IMR-90 (cell line): ENCODE measurements around the gene ADAP1. TPM values are rescaled to one million over a fixed set of nuclear protein-coding genes. Genes with fewer than 3 reads are reported as not detected.

Source experiments
- ATAC-seq: fragments of 200-7000 bp; cut with Tn5 transposase; 2 replicates; pipeline ENCODE4 v1.9.1; 2020; ENCODE audit warnings: low read depth, mild to moderate bottlenecking, moderate library complexity
- BruUV-seq: library from RNA; stranded (reverse); fragments of 400-500 nt; replicated peaks from 2 replicates; lab custom pipeline; 2021; lab: Mats Ljungman, UMichigan
- CTCF ChIA-PET: fragments of 300-600 bp; formaldehyde crosslinking; extraction: SDS; loops from one replicate; lab custom pipeline; 2021; ENCODE audit warnings: antibody characterized with exemption; lab: Yijun Ruan, JAX
- POLR2A ChIA-PET: fragments of 300-600 bp; sonication (Branson Sonifier 250); formaldehyde crosslinking; loops from one replicate; lab custom pipeline; 2022; ENCODE audit warnings: antibody characterized with exemption; ENCODE audit not compliant: unreplicated experiment; lab: Charles Lee
- DNase-seq: peaks from one replicate; pipeline ENCODE4 v3.0.0; 2013
- H2AFZ ChIP-seq: replicated peaks from 2 replicates; pipeline ENCODE3; 2013; ENCODE audit warnings: low read length, mild to moderate bottlenecking; ENCODE audit not compliant: poor library complexity
- H2AK5ac ChIP-seq: 2 replicates; pipeline ENCODE4 v1.6.1; 2013; ENCODE audit warnings: low read depth, low read length, inconsistent platforms
- H2AK9ac ChIP-seq: replicated peaks from 2 replicates; pipeline ENCODE3; 2013; ENCODE audit warnings: mild to moderate bottlenecking, low read depth, low read length, moderate library complexity; ENCODE audit not compliant: poor library complexity
- H2BK120ac ChIP-seq: 2 replicates; pipeline ENCODE4 v1.6.1; 2013; ENCODE audit warnings: low read depth, low read length, inconsistent platforms
- H2BK15ac ChIP-seq: 3 replicates; pipeline ENCODE4 v1.6.1; 2013; ENCODE audit warnings: low read depth, low read length, inconsistent platforms
- H2BK20ac ChIP-seq: 2 replicates; pipeline ENCODE4 v1.6.1; 2013; ENCODE audit warnings: low read depth, mild to moderate bottlenecking, inconsistent platforms, low read length, moderate library complexity
- H2BK5ac ChIP-seq: 2 replicates; pipeline ENCODE4 v1.6.1; 2013; ENCODE audit warnings: mild to moderate bottlenecking, low read depth, low read length, inconsistent platforms; ENCODE audit not compliant: poor library complexity, severe bottlenecking
- H3K14ac ChIP-seq: replicated peaks from 2 replicates; pipeline ENCODE4 v1.6.1; 2013; ENCODE audit warnings: low read depth, low read length, inconsistent platforms
- H3K18ac ChIP-seq: 2 replicates; pipeline ENCODE4 v1.6.1; 2013; ENCODE audit warnings: low read depth, low read length, control low read depth
- H3K23ac ChIP-seq: 2 replicates; pipeline ENCODE4 v1.6.1; 2013; ENCODE audit warnings: low read depth, low read length, inconsistent platforms
- H3K27ac ChIP-seq: 2 replicates; pipeline ENCODE4 v1.5.1; 2013; ENCODE audit warnings: mild to moderate bottlenecking, control low read depth, low read length; ENCODE audit not compliant: insufficient read depth
- H3K27me3 ChIP-seq: 2 replicates; pipeline ENCODE4 v1.6.1; 2013; ENCODE audit warnings: low read length; ENCODE audit not compliant: control insufficient read depth, insufficient read depth
- H3K36me3 ChIP-seq: 2 replicates; pipeline ENCODE4 v1.6.1; 2013; ENCODE audit warnings: low read length, mixed read lengths; ENCODE audit not compliant: control insufficient read depth, insufficient read depth
- H3K4ac ChIP-seq: 2 replicates; pipeline ENCODE4 v1.6.1; 2013; ENCODE audit warnings: low read depth, low read length, inconsistent platforms
- H3K4me1 ChIP-seq: 2 replicates; pipeline ENCODE4 v1.6.1; 2013; ENCODE audit warnings: low read length, mixed read lengths; ENCODE audit not compliant: control insufficient read depth, insufficient read depth
- H3K4me2 ChIP-seq: 2 replicates; pipeline ENCODE4 v1.6.1; 2013; ENCODE audit warnings: low read depth, mild to moderate bottlenecking, control low read depth, low read length, moderate library complexity
- H3K4me3 ChIP-seq: 2 replicates; pipeline ENCODE4 v1.5.1; 2013; ENCODE audit warnings: low read depth, mild to moderate bottlenecking, control low read depth, low read length, moderate library complexity; ENCODE audit not compliant: insufficient read depth
- H3K56ac ChIP-seq: 2 replicates; pipeline ENCODE4 v1.6.1; 2013; ENCODE audit warnings: low read length, inconsistent platforms; ENCODE audit not compliant: insufficient read depth; ENCODE audit errors: extremely low read depth
- H3K79me1 ChIP-seq, 2 experiments: 2 replicates each; pipeline ENCODE4 v1.6.1; 2013; ENCODE audit warnings: low read length in 2 of 2, inconsistent platforms in 1 of 2, low read depth in 1 of 2
- H3K9ac ChIP-seq: 2 replicates; pipeline ENCODE4 v1.6.1; 2013; ENCODE audit warnings: low read depth, low read length, control low read depth
- H3K9me1 ChIP-seq: 2 replicates; pipeline ENCODE4 v1.6.1; 2013; ENCODE audit warnings: low read length, inconsistent platforms; ENCODE audit not compliant: insufficient read depth
- H3K9me3 ChIP-seq: 2 replicates; pipeline ENCODE4 v1.6.1; 2013; ENCODE audit warnings: low read length; ENCODE audit not compliant: control insufficient read depth, insufficient read depth
- H4K20me1 ChIP-seq: 2 replicates; pipeline ENCODE4 v1.6.1; 2013; ENCODE audit warnings: low read length, inconsistent platforms; ENCODE audit not compliant: insufficient read depth
- H4K5ac ChIP-seq: 2 replicates; pipeline ENCODE4 v1.6.1; 2013; ENCODE audit warnings: mild to moderate bottlenecking, low read depth, low read length, control low read depth
- H4K8ac ChIP-seq, 2 experiments: 2 replicates each; pipeline ENCODE4 v1.6.1; 2013; ENCODE audit warnings: low read depth in 2 of 2, low read length in 2 of 2, control low read depth in 1 of 2, inconsistent platforms in 1 of 2
- H4K91ac ChIP-seq: 2 replicates; pipeline ENCODE4 v1.6.1; 2013; ENCODE audit warnings: low read depth, low read length, inconsistent platforms; ENCODE audit not compliant: insufficient read depth
- CTCF ChIP-seq: conservative IDR thresholded peaks from 2 replicates; pipeline ENCODE4 v1.5.1; 2012; ENCODE audit warnings: mild to moderate bottlenecking, low read depth, low read length, improper control_type of control experiment
- MAFK ChIP-seq: IDR thresholded peaks from 2 replicates; pipeline ENCODE4 v1.6.1; 2012; ENCODE audit warnings: low read depth, low read length, improper control_type of control experiment
- WGBS, 2 experiments: methylation state at CpG; one replicate each; pipeline versions ENCODE4 v1.1.5 to v1.1.7; 2013; ENCODE audit warnings: missing lambda C conversion rate in 2 of 2; ENCODE audit not compliant: insufficient read length in 1 of 2; ENCODE audit errors: extremely low coverage in 2 of 2; 5-methylcytosine and 5-hydroxymethylcytosine counted together
- dilution Hi-C: fragments of 300-500 bp; cut with HindIII; formaldehyde crosslinking; loops from one replicate; pipeline ENCODE4 v1.14.3; 2018; ENCODE audit warnings: low sequenced_read_pairs; ENCODE audit not compliant: unreplicated experiment
- in situ Hi-C: fragments of 300-500 bp; cut with MboI; formaldehyde crosslinking; loops from 3 replicates; pipeline ENCODE4 v1.14.3; 2019; ENCODE audit warnings: low sequenced_read_pairs, inconsistent platforms, mixed read lengths
- intact Hi-C: fragments of 100-400 bp; cut with micrococcal nuclease; formaldehyde crosslinking; loops from 2 replicates; pipeline ENCODE4 v1.10.0; 2022
- polyA plus RNA-seq, 3 experiments: library from polyadenylated mRNA; depleted of rRNA; stranded (reverse); fragments of >200 nt; gene quantifications; 2 replicates each; pipeline ENCODE4 v1.2.3, GENCODE V29; 2012; ENCODE audit warnings: low replicate concordance in 1 of 3
- total RNA-seq: library from RNA; depleted of rRNA; stranded (reverse); fragments of >200 nt; gene quantifications from 2 replicates; pipeline ENCODE4 v1.2.3, GENCODE V29; 2012

The ADAP1 gene
- total and polyA plus RNA-seq, 2 of the 4 experiments (the other 2 are of a cell fraction) = 1.4 to 2.0 TPM

DNA sequence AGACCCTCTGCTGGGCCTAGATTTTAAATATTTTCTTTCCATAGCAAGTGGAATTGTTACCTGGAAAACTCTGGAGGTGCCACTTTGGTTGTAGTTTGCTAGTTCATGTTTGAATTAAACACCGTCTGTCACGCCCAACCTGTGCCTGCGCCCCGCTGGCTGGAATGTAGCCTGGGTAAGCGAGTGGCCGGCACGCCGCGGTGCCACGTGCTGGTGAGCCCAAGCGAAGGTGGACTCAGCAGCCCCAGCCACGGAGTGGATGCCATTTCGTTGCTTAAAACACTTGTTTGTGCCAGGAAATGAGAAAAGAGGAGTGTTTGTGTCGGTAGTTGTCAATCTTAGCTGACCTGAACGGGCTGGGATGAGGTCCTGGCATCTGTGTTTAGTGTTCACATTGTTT lies 75.4 kb downstream of the ADAP1 start:
- in situ Hi-C loops (loop anchor here (10.0 kb wide), 1 partner anchor 344 kb away; no protein-coding TSS in a partner anchor), dilution Hi-C loops (no loop called here), intact Hi-C loops (loop anchor here (10.0 kb wide), 1 partner anchor 364 kb away; the partner anchor contains the start of gene PDGFA)
- Histone ChIP-seq H4K91ac (no peak overlapping the region), H4K5ac (no peak overlapping the region), H2BK15ac (no peak overlapping the region), H2AK9ac (no peak overlapping the region), H2BK120ac (no peak overlapping the region), H3K4me3 (no peak overlapping the region), H2BK5ac (no peak overlapping the region), H3K4me2 (no peak overlapping the region), H3K9me3 (no peaks in the 10 kb centered on the region), H3K4ac (no peak overlapping the region), H2BK20ac (no peak overlapping the region), H3K9ac (no peak overlapping the region), H3K23ac (no peak overlapping the region), H3K4me1 (peaks cover 4% of the 10 kb centered on the region), H3K27ac (no peak overlapping the region), H3K18ac (no peak overlapping the region), H3K56ac (no peak overlapping the region), H2AK5ac (no peak overlapping the region), H2AFZ (no peak overlapping the region), H3K36me3 (peaks cover 8% of the 10 kb centered on the region), H3K14ac (no peak overlapping the region), H3K9me1 (peaks cover 9% of the 10 kb centered on the region), H3K27me3 (no peaks in the 10 kb centered on the region), H4K8ac (no peak overlapping the region), H4K20me1 (peaks cover 44% of the 10 kb centered on the region), H3K79me1 (peaks cover 4 to 64% of the 10 kb centered on the region in 2 experiments)
- no TSS peak for BruUV-seq
- TF ChIP-seq CTCF (no peak), MAFK (no peak)
- DNase-seq (no peak), ATAC-seq (no peak)
- POLR2A ChIA-PET = no interaction called here
- CTCF ChIA-PET = no interaction called here
- WGBS, 2 experiments = 94% methylated on average over 13 of the region's 15 CpGs; no CpG with 5 or more reads in 1 of the 2 experiments
